VCaP (cell line): Measurements from ENCODE around the gene B3GALT6.

Source experiments
- H3K27ac ChIP-seq: fragments of 450-650 bp; 2 replicates; pipeline ENCODE4 v1.5.1; 2017
- TF ChIP-seq, protein P1 (sequence below): fragments of 450-650 bp; conservative IDR thresholded peaks from 2 replicates; pipeline ENCODE4 v1.5.1; 2017; ENCODE audit warnings: mild to moderate bottlenecking, moderate library complexity

The B3GALT6 gene

DNA sequence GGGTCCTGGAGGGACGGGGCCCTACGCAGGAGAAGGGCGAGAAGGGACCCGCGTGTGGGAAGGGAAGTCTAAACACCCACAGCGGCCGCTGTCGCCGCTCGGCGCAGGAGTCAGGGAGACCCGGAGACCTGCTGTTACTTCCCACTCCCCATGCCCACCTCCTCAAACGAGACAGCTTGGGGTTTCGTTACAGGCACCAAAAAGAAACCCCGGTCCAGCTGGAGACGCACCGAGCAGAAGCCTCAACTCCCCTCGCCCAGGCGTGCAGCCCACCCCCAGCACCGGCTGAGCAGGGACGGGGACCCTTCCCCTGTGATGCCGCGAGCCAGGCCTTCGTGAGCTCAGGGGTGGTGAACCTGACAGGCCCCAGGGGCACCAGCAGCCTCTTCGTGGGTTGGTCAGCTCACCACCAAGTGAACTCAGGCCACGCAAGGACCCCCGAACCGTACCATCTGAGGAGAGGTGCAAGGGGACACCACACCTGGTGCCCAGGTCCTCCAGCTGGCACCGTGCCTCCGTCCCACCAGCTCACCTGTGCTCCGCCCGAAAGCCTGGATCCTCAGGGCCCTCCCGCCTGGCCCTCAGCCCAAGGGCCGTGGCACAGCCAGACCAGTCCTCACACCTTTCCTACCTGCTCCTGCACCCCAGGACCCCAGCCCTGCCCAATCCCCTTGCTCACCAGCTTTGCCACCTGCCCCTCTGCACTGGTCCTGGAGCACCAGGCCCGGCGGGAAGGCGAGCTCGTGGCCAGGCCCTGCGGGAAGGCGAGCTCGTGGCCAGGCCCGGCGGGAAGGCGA lies 5.3 kb upstream of the B3GALT6 start:
- H3K27ac ChIP-seq: no peak overlapping the region
- TF ChIP-seq, protein P1, sequence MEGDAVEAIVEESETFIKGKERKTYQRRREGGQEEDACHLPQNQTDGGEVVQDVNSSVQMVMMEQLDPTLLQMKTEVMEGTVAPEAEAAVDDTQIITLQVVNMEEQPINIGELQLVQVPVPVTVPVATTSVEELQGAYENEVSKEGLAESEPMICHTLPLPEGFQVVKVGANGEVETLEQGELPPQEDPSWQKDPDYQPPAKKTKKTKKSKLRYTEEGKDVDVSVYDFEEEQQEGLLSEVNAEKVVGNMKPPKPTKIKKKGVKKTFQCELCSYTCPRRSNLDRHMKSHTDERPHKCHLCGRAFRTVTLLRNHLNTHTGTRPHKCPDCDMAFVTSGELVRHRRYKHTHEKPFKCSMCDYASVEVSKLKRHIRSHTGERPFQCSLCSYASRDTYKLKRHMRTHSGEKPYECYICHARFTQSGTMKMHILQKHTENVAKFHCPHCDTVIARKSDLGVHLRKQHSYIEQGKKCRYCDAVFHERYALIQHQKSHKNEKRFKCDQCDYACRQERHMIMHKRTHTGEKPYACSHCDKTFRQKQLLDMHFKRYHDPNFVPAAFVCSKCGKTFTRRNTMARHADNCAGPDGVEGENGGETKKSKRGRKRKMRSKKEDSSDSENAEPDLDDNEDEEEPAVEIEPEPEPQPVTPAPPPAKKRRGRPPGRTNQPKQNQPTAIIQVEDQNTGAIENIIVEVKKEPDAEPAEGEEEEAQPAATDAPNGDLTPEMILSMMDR: no peak

DNA sequence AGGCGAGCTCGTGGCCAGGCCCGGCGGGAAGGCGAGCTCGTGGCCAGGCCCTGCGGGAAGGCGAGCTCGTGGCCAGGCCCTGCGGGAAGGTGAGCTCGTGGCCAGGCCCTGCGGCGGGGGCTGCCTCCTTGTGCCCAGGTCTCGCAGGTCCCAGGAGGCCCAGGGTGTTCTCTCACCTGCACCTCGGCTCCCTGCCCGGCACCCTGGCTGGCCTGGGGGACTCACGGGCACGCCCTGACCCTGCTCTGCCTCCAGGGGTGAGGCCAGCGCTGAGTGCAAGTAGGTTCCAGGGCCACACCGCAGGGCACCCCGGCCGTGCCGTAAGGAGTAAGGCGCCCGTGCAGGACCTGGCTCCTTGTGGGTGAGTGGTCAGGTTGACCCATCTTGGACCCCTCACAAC lies 4.7 kb upstream of the B3GALT6 start:
- TF ChIP-seq, protein P1: no peak
- no peak overlapping the region for H3K27ac ChIP-seq

DNA sequence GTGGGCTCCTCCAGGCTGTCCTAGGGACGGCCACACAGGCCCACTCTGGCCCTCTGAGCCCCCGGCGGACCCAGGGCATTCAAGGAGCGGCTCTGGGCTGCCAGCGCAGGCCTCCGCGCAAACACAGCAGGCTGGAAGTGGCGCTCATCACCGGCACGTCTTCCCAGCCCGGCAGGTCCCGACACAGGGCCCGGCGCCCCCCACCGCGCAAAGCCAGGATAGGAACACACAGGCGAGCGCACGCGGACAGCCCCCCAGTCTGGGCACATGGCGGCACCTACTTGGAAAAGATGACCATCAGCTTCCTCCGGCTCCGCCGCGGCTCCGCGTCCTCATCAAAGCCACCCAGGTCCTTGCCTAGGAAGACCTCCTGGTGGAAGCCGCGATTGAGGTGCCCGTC lies 3.9 kb upstream of the B3GALT6 start:
- TF ChIP-seq, protein P1: no peak
- no peak overlapping the region for H3K27ac ChIP-seq

DNA sequence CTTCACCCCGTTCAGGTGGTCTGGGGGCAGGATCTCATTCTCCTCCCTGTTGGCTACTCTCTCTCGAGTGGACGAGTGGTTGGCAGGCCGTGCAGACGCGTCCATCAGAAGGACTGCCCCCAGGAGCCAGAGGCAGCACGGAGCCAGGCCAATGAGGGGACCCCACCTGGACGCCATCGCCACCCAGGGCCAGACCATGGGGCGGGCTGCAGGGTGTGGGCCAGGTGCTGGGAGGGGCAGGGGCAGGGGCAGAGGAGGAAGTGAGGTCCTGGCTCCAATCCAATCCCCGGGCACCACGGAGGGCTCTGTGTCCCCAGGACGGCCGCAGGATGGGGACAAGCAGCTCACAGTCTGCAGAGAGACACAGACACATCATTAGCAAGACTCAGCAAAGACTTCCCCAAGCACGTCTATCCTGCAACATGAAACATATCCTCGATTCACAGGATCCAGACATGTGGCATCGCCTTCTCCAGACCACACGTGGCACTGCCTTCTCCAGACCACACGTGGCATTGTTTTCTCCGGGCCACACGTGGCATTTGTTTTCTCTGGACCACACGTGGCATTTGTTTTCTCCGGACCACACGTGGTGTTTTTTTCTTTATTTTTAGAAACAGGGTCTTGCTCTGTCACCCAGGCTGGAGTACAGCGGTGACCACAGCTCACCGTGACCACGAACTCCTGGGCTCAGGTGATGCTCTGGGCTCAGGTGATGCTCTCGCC lies 3.3 kb upstream of the B3GALT6 start:
- TF ChIP-seq, protein P1: no peak
- no peak overlapping the region for H3K27ac ChIP-seq

DNA sequence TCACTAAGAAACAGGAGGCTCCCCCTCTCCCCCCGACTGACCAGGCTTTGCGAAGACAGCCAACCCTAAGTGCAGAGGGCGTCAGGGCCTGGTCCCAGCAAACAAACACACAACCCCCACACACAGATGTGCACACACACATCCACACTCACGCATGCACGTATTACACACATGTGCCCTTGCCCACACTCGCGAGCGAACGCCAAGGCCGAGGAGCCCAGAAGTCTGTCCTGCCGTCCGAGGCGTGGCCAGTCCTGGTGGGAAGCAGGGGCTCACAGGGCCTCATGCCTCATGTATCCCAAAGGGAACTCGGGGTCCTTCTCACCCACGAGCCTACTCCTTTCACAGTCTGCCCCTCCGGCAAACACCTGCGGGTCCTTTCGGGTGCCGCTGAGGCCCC lies 2.3 kb upstream of the B3GALT6 start:
- TF ChIP-seq, protein P1: no peak
- H3K27ac ChIP-seq: peak overlapping the region; percentile 97

DNA sequence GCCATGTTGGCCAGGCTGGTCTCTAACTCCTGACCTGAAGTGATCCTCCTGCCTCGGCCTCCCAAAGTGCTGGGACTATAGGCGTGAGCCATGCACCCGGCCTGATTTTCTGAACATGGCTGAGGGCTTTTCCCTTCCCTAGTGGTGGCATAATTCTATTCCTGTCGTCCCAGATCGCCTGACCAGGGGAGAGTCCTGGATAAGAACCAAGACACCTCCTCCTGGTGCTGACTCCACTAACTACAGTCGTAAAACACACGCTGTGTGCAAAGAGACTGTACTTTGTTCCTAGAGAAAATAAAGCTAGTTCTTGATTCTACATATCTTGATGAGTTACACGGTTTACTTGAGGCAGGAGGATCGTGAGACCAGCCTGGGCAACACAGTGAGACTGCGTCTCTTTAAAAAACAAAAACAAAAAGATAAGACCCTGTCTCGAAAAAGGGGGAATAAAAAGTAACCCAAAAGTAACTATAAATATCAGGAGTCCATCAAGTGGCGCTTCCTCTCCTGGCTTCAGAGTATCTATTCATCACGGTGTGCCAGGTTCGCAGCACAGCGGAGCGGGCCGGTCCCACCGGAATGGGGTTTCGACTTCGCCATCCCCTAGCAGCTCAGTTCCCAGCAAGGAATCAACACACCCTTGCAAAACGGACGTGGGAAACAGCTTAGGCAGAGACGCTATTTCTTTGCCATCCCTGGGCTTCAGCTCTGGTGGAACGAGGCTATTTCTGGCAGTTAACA lies 1.2 kb upstream of the B3GALT6 start:
- TF ChIP-seq, protein P1: peak; percentile 51

More for the DNA sequence above, 1.2 kb upstream of the B3GALT6 start:
- peak overlapping the region; percentile 97 for H3K27ac ChIP-seq
